Neural cell (in vitro differentiated cells): ENCODE results near the gene UTS2.

Experiments used
- CTCF ChIP-seq: fragments of 450-650 bp; IDR thresholded peaks from 2 replicates; pipeline ENCODE4 v1.5.1; 2014; ENCODE audit warnings: antibody characterized with exemption, mild to moderate bottlenecking, moderate library complexity; ENCODE audit not compliant: poor library complexity, severe bottlenecking
- POLR2AphosphoS5 ChIP-seq: IDR thresholded peaks from 2 replicates; pipeline ENCODE4 v1.6.1; 2012
- SMC3 ChIP-seq: fragments of 450-650 bp; conservative IDR thresholded peaks from 2 replicates; pipeline ENCODE4 v1.6.1; 2014; ENCODE audit warnings: antibody characterized with exemption, mild to moderate bottlenecking, moderate library complexity; ENCODE audit not compliant: poor library complexity

GRCh38 chr1:7826363-7826762, 26.5 kb downstream of the UTS2 start:
- TF ChIP-seq CTCF = no peak
- no peak for TF ChIP-seq POLR2AphosphoS5
- TF ChIP-seq SMC3 = no peak
